Fibroblast of skin of right biceps (primary cell): Measurements from ENCODE around the gene SLIT3.

Experiments used
- DNase-seq: peaks from one replicate; pipeline ENCODE4 v3.0.0-alpha.2; 2013

SLIT3 gene

DNA sequence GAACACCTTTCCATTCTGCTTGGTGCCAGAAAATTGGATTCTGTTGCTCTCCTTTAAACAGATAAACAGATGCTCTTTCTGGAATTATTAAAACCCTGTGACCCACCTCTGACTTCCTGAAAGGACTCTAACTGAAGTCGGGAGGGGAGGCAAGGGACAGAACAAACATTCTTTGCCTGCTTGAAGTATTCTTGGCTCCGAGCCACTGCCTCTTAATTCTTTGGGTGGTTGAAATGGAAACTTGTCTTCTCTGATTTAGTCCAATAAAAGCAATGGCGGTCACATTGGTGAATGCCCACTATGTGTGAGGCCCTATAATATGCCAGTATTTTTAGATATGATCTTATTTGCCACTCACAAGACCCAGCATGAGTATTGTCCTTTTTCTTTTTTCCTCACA lies 236.8 kb downstream of the SLIT3 start:
- peak; percentile 53 for DNase-seq

DNA sequence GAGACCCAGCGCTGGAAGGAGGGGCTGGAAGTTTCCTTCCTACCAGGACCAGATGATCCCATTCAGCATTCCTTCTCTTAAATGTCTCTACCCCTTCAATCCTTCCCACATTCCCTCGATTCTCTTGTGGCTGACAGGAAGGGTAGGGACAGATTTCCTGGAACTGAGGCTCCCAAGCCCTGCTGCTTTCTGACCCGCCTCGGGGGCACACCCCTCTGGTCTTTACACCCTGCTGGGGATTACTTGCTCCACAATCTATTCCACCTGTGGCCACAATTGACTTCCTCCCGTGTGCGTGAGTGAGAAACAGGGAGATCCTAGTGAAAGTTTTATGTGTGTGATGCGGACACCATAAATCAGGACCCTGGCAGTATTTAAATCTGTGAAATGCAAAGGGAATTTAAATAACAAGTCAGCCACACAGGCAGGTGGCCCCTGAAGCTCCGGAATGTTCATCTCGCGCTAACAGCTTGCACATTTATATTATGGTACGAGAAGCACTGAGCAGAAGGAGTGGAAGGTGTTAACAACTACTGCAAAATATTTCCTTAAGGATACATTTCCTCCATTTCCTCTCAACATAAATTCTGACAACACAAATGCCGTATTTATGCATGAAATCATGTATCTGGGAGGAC lies 237.5 kb downstream of the SLIT3 start:
- DNase-seq, result no peak

GRCh38 chr5:169062690-169063089 lies 238.2 kb downstream of the SLIT3 start:
- no peak for DNase-seq

DNA sequence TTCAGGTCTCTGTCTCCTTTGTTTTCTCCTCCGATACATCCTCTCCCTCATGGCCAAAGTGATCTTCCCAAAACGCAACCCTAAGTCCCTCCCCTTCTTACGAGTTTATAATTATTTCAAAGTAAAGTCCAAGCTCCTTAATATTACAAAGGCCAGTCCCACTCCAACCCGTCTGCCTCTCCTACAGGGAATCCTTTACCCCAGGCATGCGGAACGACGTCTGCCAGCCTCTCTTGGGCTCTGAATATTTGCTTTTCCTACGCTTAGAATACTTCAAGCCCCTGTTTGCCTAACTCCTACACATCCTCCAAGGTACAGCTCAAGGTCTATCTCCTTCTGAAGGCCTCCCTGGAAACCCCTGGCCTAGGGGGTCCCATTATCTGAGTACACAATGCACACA lies 246.4 kb downstream of the SLIT3 start:
- DNase-seq, result no peak

GRCh38 chr5:169052207-169052606 lies 248.7 kb downstream of the SLIT3 start:
- DNase-seq, result no peak

DNA sequence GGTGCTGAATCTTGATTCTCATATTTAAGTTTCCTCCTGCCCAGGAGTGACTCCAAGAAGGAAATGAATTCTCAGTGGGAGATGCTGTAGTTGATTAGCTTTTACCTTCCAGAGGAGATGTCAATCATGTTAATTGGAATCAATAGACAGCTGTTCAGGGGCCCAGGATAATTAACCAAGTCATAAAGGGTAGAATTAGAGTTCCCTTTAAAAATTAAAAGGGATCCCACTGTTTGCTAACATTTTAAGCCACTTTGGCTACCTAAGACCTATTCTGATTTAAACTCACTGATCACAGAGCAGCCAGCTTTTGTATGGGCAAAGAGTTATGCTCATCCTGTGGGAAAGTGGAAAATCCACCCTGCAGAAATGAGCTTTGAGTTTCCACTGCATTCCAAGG lies 249.6 kb downstream of the SLIT3 start:
- no peak for DNase-seq

- DNase-seq, result no peak
These were observed 250.3 kb downstream of the SLIT3 start for GRCh38 chr5:169050636-169051035.

DNA sequence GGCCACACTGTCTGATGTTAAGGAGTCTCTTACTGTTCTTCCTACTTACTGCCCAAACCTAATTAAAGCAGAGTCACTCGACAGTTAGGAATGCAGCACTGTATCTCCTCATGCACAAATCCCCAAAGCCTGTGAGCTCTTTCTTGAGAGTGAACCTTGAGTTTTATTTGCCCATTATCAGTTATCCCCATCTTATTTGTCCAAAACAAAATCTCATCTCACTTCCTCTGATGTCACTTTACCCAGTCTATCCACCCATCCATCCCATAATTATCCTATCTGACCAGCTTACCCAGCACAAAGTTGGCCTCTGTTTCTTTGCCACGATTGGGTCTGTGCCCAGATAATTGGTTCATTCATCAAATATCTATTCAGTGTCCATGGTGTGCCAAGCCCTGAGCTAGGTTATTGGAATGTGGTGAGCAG lies 250.8 kb downstream of the SLIT3 start:
- peak; percentile 77 for DNase-seq

DNA sequence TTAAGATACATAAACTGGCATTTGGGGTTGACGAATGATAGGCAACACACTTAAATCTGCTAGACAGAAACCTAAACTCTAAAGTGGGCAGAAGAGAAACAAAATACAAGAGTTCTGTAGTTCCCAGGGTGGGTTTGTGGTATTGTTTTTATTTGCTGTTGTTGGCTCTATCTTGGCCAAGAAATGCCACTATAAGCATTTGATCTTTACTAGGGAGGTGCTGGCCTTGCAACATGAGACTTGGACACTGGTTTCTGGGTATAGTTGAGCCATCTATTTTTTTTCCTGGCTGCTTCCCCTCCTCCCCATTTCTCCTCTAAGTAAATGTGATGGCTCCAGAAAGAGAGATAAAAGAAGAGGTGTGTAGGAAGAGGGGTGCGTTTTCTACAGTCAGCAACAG lies 251.2 kb downstream of the SLIT3 start:
- DNase-seq, result no peak

DNA sequence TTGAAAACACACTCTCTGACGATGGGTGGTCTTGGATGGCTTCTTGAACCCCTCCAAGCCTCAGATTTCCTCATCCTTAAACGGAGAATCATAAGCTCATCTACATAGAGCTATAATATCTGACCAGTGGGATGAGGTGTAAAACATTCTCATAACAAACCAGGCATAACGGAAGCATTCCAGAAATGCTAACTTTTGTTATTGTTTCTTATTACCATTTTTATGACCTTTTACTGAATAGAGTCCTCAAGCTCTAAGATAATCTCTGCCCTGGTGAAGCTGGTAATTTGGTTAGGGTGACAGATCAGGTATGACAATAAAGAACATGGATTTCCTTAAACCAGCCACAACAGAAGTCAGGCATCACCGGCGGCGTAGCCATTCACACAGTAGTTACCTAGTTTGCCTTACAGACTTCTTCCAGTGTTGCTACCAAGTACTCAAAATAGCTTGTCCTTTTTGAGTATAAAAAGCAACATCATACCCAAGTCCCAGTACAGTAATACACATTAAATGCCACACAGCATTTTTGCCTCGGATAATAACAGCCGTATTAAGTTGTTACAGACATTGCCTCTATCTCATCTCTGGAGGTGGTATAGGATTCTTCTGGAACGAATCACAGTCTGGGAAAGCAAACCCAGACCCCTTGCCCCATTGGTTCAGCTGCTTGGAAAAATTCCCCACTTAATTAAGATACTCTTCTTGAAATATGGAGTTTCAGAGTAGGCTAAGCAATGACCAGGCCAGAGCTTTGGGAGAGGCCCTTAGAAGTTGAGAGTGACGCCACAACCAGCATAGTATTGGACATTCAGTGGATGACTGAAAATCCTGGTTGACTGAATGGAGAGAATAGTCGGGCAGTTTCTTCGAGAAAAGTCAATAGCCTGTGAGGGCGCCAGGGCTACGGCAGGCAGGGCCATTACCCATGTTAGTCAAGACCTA lies 252.5 kb downstream of the SLIT3 start:
- DNase-seq, result peak; percentile 82

DNA sequence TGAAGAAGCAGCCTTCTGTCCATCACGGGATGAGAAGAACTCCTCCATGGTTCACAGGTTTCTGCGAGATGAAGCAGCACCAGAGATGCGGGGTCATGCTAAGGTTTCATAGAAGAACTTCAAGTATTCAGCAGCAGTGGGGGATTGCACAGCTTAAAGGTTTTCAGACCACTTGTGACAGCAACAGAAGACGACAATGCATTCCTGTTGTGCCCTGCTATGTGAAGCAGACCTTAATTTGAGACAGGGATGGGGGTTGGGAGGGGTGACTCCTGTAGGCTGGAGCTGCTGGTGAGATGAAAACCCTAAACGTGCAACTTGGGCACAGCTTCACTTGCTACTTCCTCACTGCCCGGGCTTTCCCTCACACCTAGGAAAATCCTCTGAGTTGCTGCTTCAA lies 256.0 kb downstream of the SLIT3 start:
- DNase-seq, result no peak

- DNase-seq, result no peak
These were observed 259.8 kb downstream of the SLIT3 start for GRCh38 chr5:169041180-169041579.

DNA sequence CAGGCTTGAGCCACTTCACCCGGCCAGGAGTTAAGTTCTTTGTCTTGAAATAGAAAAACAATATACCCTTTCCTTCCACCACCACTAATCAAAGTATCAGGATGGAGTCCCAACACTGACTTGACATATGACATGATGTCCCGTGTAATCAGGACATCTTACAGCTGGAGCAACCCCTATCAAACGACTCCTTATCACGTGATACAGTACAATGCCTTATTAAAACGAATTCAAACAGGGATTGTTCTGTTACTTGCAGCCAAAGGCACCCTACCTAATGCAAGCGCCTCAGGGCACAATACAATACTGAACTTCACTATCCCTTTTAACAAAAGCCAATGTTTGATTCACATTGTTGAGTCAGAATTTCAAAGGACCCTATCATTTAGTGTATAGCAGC lies 261.3 kb downstream of the SLIT3 start:
- no peak for DNase-seq

GRCh38 chr5:169037466-169037865 lies 263.5 kb downstream of the SLIT3 start:
- DNase-seq, result no peak

DNA sequence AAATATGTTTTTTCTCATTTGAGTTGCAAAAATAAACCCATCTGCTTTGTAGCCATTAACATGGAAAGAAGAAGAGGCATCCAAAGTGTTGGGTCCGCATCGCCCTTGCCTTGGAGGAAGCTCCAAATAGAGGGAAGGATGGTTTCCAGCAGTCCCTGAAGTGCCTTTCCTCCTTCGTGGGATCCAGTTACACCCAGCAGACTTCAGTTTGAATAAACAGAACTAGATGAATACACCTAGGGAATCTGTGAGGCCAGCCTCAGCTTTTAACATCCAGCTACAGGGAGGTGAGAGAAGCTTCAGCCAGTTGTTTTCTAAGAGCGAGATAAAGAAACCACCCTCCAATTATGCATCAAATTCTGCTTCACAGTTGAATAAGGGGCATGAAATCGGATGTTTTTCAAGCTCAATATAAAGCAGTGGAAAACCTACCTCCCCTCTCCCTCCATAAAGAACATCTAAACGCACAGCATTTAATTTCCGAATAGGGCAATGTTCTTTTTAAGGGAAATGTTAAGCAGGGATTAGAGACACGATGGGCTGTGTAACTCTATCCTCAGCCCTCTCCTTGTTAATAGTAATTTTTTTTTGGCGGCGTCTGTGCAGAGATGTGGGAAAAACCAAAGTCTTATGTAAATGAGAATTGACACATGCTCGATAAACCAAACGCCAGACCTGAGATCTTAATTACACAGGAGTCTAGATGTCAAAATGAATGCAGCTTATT lies 264.7 kb downstream of the SLIT3 start:
- DNase-seq, result no peak

- DNase-seq, result peak; percentile 45
These were observed 271.2 kb downstream of the SLIT3 start for GRCh38 chr5:169029661-169030274.

GRCh38 chr5:169029037-169029436 lies 271.9 kb downstream of the SLIT3 start:
- DNase-seq, result peak; percentile 38

- no peak for DNase-seq
These were observed 273.4 kb downstream of the SLIT3 start for GRCh38 chr5:169027501-169028061.

- no peak for DNase-seq
These were observed 275.4 kb downstream of the SLIT3 start for GRCh38 chr5:169025491-169025890.

DNA sequence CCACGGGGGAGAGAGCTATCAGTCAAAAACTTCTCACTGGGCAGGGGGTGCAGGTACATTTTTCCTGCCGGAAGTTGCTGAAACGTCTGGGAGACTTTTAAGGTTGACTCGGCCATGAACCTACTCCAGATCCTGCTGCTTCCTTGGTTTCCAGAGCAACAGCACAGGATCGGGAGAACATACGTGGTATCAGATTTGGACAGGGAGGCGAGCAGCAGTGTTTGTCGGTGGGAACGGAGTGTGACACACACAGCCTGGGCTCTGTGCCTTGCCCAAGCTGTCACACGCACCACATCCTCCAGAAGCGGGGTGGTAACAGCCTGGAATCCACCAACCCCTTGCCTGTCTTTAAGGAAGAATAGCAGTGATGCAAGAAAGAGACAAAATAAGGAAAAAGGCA lies 276.5 kb downstream of the SLIT3 start:
- no peak for DNase-seq

GRCh38 chr5:169022718-169023117 lies 278.2 kb downstream of the SLIT3 start:
- no peak for DNase-seq

- DNase-seq, result peak; percentile 37
These were observed 280.8 kb downstream of the SLIT3 start for GRCh38 chr5:169020102-169020501.

DNA sequence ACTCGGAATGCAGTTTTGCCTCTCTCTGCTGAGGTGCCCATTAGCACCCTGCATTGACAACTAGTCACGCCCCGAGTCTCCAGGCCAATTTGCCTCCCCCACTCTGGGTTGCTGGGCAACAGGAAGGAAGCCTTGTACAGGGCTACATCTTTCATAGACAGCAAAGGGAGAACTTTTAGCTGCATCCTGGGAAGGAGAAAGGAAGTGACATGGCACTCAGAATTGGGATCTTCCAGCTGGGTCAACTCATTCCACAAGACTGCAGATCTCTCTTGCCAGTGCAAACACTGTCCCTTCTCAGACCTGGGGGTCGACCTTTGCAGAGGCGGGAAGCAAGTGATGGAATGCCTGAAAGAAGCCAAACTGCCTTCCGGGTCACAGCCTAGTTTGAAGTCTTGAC lies 282.0 kb downstream of the SLIT3 start:
- DNase-seq, result no peak
